H1 (cell line): ENCODE results near the gene RGS11. TPM values are rescaled to one million over a fixed set of nuclear protein-coding genes. Genes with fewer than 3 reads are reported as not detected.

ENCODE experiments used
- CTCF ChIA-PET: fragments of 300-600 bp; sonication (Branson Sonifier 250); formaldehyde crosslinking; loops from one replicate; lab custom pipeline; 2021; ENCODE audit not compliant: partially characterized antibody; lab: Charles Lee
- POLR2A ChIA-PET: fragments of 300-600 bp; sonication (Branson Sonifier 250); formaldehyde crosslinking; loops from one replicate; lab custom pipeline; 2021; ENCODE audit warnings: inconsistent platforms; ENCODE audit not compliant: partially characterized antibody; lab: Charles Lee
- DNase-seq, 2 experiments: peaks; one replicate each; pipeline versions ENCODE4 v3.0.0 to v3.0.0-alpha.2; 2010 to 2022; ENCODE audit warnings: low spot score in 2 of 2, low read depth in 1 of 2, mixed read lengths in 1 of 2
- FAIRE-seq: peaks from 2 replicates; lab custom pipeline; 2011; peaks lifted over from hg19 to GRCh38; lab: Jason Lieb, UNC
- H2AFZ ChIP-seq: 2 replicates; pipeline ENCODE4 v1.8.1; 2012; ENCODE audit warnings: low read length, inconsistent platforms
- H2AK5ac ChIP-seq: 2 replicates; pipeline ENCODE4 v1.6.1; 2013; ENCODE audit warnings: low read depth, low read length
- H2BK120ac ChIP-seq: replicated peaks from 2 replicates; pipeline ENCODE3; 2013; ENCODE audit warnings: low read depth, low read length, inconsistent platforms
- H2BK12ac ChIP-seq: 2 replicates; pipeline ENCODE4 v1.6.1; 2013; ENCODE audit warnings: low read depth, low read length
- H2BK15ac ChIP-seq: 2 replicates; pipeline ENCODE4 v1.6.1; 2013; ENCODE audit warnings: low read length
- H2BK20ac ChIP-seq: 2 replicates; pipeline ENCODE4 v1.6.1; 2013; ENCODE audit warnings: low read length
- H2BK5ac ChIP-seq: 2 replicates; pipeline ENCODE4 v1.6.1; 2013; ENCODE audit warnings: low read depth, low read length
- H3K14ac ChIP-seq: 2 replicates; pipeline ENCODE4 v1.6.1; 2013; ENCODE audit warnings: inconsistent platforms; ENCODE audit not compliant: insufficient read length
- H3K18ac ChIP-seq: 2 replicates; pipeline ENCODE4 v1.6.1; 2013; ENCODE audit warnings: low read length; ENCODE audit errors: extremely low read depth
- H3K23ac ChIP-seq: 2 replicates; pipeline ENCODE4 v1.6.1; 2013; ENCODE audit warnings: inconsistent platforms; ENCODE audit not compliant: insufficient read length
- H3K23me2 ChIP-seq: 2 replicates; pipeline ENCODE4 v1.6.1; 2013; ENCODE audit warnings: low read depth, low read length
- H3K27ac ChIP-seq: 2 replicates; pipeline ENCODE4 v1.6.1; 2011; ENCODE audit warnings: low read depth, low read length, inconsistent platforms
- H3K27me3 ChIP-seq, 4 experiments: replicated peaks in 1 of 4; 1 replicate in 1 of 4; 2 replicates in 3 of 4; pipeline versions ENCODE4 v1.6.1 to v1.8.1; 2011 to 2013; ENCODE audit warnings: low read length in 3 of 4, mild to moderate bottlenecking in 3 of 4, inconsistent platforms in 2 of 4, mixed read lengths in 2 of 4, moderate library complexity in 1 of 4; ENCODE audit not compliant: control insufficient read depth in 3 of 4, insufficient read depth in 3 of 4; ENCODE audit errors: extremely low read depth in 1 of 4
- H3K36me3 ChIP-seq, 4 experiments: 2 replicates each; pipeline versions ENCODE4 v1.6.1 to v1.8.1; 2011 to 2013; ENCODE audit warnings: mild to moderate bottlenecking in 4 of 4, low read length in 3 of 4, moderate library complexity in 2 of 4, control low read depth in 1 of 4, inconsistent platforms in 1 of 4; ENCODE audit not compliant: insufficient read depth in 4 of 4, control insufficient read depth in 2 of 4
- H3K4ac ChIP-seq: replicated peaks from 2 replicates; pipeline ENCODE3; 2013; ENCODE audit warnings: low read length, low read depth, mixed read lengths, inconsistent platforms; ENCODE audit not compliant: insufficient read length
- H3K4me1 ChIP-seq, 4 experiments: replicated peaks in 1 of 4; 1 replicate in 1 of 4; 2 replicates in 3 of 4; pipeline versions ENCODE4 v1.6.1 to v1.8.1; 2011 to 2013; ENCODE audit warnings: low read length in 3 of 4, inconsistent platforms in 2 of 4, mixed read lengths in 1 of 4; ENCODE audit not compliant: insufficient read depth in 4 of 4, control insufficient read depth in 3 of 4
- H3K4me2 ChIP-seq, 2 experiments: 2 replicates each; pipeline versions ENCODE4 v1.6.1 to v1.8.1; 2011 to 2013; ENCODE audit warnings: low read depth in 2 of 2, low read length in 2 of 2, control low read depth in 1 of 2, inconsistent platforms in 1 of 2, mild to moderate bottlenecking in 1 of 2; ENCODE audit not compliant: insufficient read depth in 1 of 2
- H3K4me3 ChIP-seq, 4 experiments: fragments of 200-600, 300-600 bp in 1 of 4; sonication (generic), shearing (Covaris generic), sonication (Bioruptor Twin) in 1 of 4; 2 replicates each; pipeline versions ENCODE4 v1.5.1 to v1.8.1; 2011 to 2016; ENCODE audit warnings: low read length in 4 of 4, low read depth in 3 of 4, control low read depth in 2 of 4, inconsistent platforms in 2 of 4, mild to moderate bottlenecking in 2 of 4, mixed read lengths in 1 of 4, moderate library complexity in 1 of 4; ENCODE audit not compliant: insufficient read depth in 2 of 4; ENCODE audit errors: extremely low read depth in 1 of 4
- H3K56ac ChIP-seq: replicated peaks from 2 replicates; pipeline ENCODE3; 2013; ENCODE audit warnings: low read depth, mild to moderate bottlenecking, mixed read lengths, low read length, inconsistent platforms; ENCODE audit not compliant: insufficient read length
- H3K79me1 ChIP-seq: 2 replicates; pipeline ENCODE4 v1.6.1; 2013; ENCODE audit warnings: low read depth, low read length, control low read depth
- H3K79me2 ChIP-seq, 2 experiments: 2 replicates each; pipeline versions ENCODE4 v1.6.1 to v1.8.1; 2012 to 2013; ENCODE audit warnings: low read length in 2 of 2, mild to moderate bottlenecking in 2 of 2, inconsistent platforms in 1 of 2; ENCODE audit not compliant: insufficient read depth in 2 of 2, control insufficient read depth in 1 of 2
- H3K9ac ChIP-seq, 4 experiments: replicated peaks in 1 of 4; 1 replicate in 1 of 4; 2 replicates in 3 of 4; pipeline versions ENCODE4 v1.6.1 to v1.8.1; 2011 to 2013; ENCODE audit warnings: low read depth in 3 of 4, low read length in 3 of 4, control low read depth in 2 of 4, mild to moderate bottlenecking in 2 of 4, moderate library complexity in 2 of 4, inconsistent platforms in 1 of 4; ENCODE audit errors: extremely low read depth in 1 of 4
- H3K9me3 ChIP-seq, 2 experiments: 2 replicates each; pipeline versions ENCODE4 v1.6.1 to v1.8.1; 2012 to 2013; ENCODE audit warnings: mild to moderate bottlenecking in 2 of 2, moderate library complexity in 2 of 2, control low read depth in 1 of 2, inconsistent platforms in 1 of 2, low read depth in 1 of 2, low read length in 1 of 2, mixed read lengths in 1 of 2; ENCODE audit not compliant: insufficient read depth in 2 of 2
- H4K20me1 ChIP-seq, 2 experiments: replicated peaks in 1 of 2; 2 replicates each; pipeline versions ENCODE3 to v1.8.1; 2011 to 2013; ENCODE audit warnings: inconsistent platforms in 2 of 2, low read length in 2 of 2, mild to moderate bottlenecking in 1 of 2; ENCODE audit not compliant: insufficient read depth in 2 of 2, control insufficient read depth in 1 of 2
- H4K5ac ChIP-seq: 2 replicates; pipeline ENCODE4 v1.6.1; 2013; ENCODE audit warnings: low read length, low read depth, mixed read lengths, inconsistent platforms; ENCODE audit not compliant: insufficient read length
- H4K8ac ChIP-seq: 2 replicates; pipeline ENCODE4 v1.8.0; 2013; ENCODE audit warnings: mild to moderate bottlenecking, moderate library complexity, low read length, inconsistent platforms; ENCODE audit not compliant: insufficient read depth; ENCODE audit errors: extremely low read depth
- H4K91ac ChIP-seq: replicated peaks from 2 replicates; pipeline ENCODE3; 2013; ENCODE audit warnings: low read length, mixed read lengths, inconsistent platforms; ENCODE audit not compliant: insufficient read length
- BRCA1 ChIP-seq: IDR thresholded peaks from 2 replicates; pipeline ENCODE4 v1.6.1; 2012; ENCODE audit warnings: low read depth, low read length, improper control_type of control experiment
- CHD2 ChIP-seq: IDR thresholded peaks from 2 replicates; pipeline ENCODE4 v1.6.1; 2012; ENCODE audit warnings: low read length, improper control_type of control experiment
- CREB1 ChIP-seq: IDR thresholded peaks from 2 replicates; pipeline ENCODE4 v1.6.1; 2012; ENCODE audit warnings: inconsistent platforms
- MAFK ChIP-seq: IDR thresholded peaks from 2 replicates; pipeline ENCODE4 v1.6.1; 2012; ENCODE audit warnings: low read depth, mild to moderate bottlenecking, improper control_type of control experiment, low read length
- NANOG ChIP-seq: IDR thresholded peaks from 2 replicates; pipeline ENCODE4 v1.6.1; 2011; ENCODE audit warnings: low read length, low read depth, mild to moderate bottlenecking, inconsistent platforms; ENCODE audit not compliant: insufficient read depth, poor library complexity, severe bottlenecking
- SRF ChIP-seq: IDR thresholded peaks from 2 replicates; pipeline ENCODE4 v1.6.1; 2011; ENCODE audit warnings: mild to moderate bottlenecking, low read depth, low read length, moderate library complexity
- ZNF274 ChIP-seq: IDR thresholded peaks from 2 replicates; pipeline ENCODE4 v1.7.0; 2012; ENCODE audit warnings: low read length, borderline replicate concordance; ENCODE audit errors: extremely low read depth
- WGBS, 2 experiments: shearing (Covaris generic) in 1 of 2; methylation state at CpG; one replicate each; pipeline versions ENCODE4 v1.1.6 to v1.1.7; 2013 to 2015; ENCODE audit warnings: low lambda C conversion rate in 2 of 2, mixed read lengths in 2 of 2, inconsistent platforms in 1 of 2, low coverage in 1 of 2, missing lambda C conversion rate in 1 of 2; ENCODE audit not compliant: insufficient replicate concordance in 2 of 2, insufficient coverage in 1 of 2, insufficient read length in 1 of 2; ENCODE audit errors: extremely low coverage in 1 of 2, missing lambda C conversion rate in 1 of 2; 5-methylcytosine and 5-hydroxymethylcytosine counted together
- polyA plus RNA-seq, 7 experiments: library from polyadenylated mRNA; depleted of rRNA in 3 of 7; stranded (reverse) in 5 of 7; unstranded in 2 of 7; fragments of >200 nt in 5 of 7; fragments of 200-250 nt in 2 of 7; gene quantifications; 1 replicate in 5 of 7; 2 replicates in 1 of 7; 4 replicates in 1 of 7; pipeline versions ENCODE4 v1.2.1 to v1.2.3, GENCODE V29; 2011 to 2013; ENCODE audit warnings: missing spikeins in 2 of 7, mixed read lengths in 2 of 7
- total RNA-seq: library from RNA; stranded (reverse); fragmentation: NEBNext Ultra II Directional; extraction: Animal tissue kit (Norgen Biotek cat#: 25700); gene quantifications from 2 replicates; pipeline ENCODE4 v1.2.1, GENCODE V29; 2021
- TF ChIP-seq, protein P1 (sequence below): IDR thresholded peaks from 2 replicates; pipeline ENCODE4 v1.6.1; 2011; ENCODE audit warnings: low read depth, mild to moderate bottlenecking, low read length; ENCODE audit not compliant: insufficient read depth

RGS11 gene
- total and polyA plus RNA-seq, 2 of the 8 experiments (the other 6 are each of a cell fraction or from before 2014, with no cell fraction given) = 0.84 to 1.2 TPM

DNA sequence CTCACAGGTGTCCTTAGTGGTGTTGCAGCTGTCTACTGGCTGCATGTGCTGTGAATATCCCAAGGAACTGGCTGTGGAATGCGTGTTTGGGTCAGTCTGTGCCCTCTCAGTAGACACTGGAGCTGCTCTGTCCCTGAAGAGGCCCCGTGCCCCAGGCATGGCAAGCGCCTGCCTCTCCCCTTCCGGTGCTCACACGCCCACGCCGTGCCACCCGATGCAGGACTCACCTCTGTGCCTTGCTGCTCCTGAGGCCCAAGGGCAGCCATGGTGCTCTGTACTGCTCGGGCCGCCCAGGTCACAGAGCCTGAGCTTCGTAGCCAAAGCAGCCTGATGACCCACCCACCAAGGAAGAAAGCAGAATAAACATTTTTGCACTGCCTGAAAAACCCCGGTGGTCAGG is 10.0 kb downstream of the RGS11 start:
- POLR2A ChIA-PET = interaction anchor here (1.5 kb wide), 1 partner anchor 11 kb away, joined by 6 read pairs; the partner anchor contains the start of gene RGS11

More for the DNA sequence above, 10.0 kb downstream of the RGS11 start:
- CTCF ChIA-PET = interaction anchor here (0.9 to 1.4 kb wide), 3 partner anchors 38 to 96 kb away, joined by 3 to 4 read pairs (median 3); no protein-coding TSS in a partner anchor
- H3K4me1 ChIP-seq = no peaks in the 10 kb centered on the region; a peak in 1 of 7 replicates
- H3K4ac ChIP-seq = no peak overlapping the region
- peaks cover 4% of the 10 kb centered on the region; the same call in 1 of the 2 replicates for H3K23me2 ChIP-seq
- FAIRE-seq (no peak), DNase-seq (no peak)
- H3K27me3 ChIP-seq = no peaks in the 10 kb centered on the region
- H2BK12ac ChIP-seq = no peak overlapping the region
- no peak overlapping the region for H2BK15ac ChIP-seq
- peaks cover 0 to 7% (median 3%) of the 10 kb centered on the region in 4 experiments; a peak in 3 of 8 replicates for H3K36me3 ChIP-seq
- H4K91ac ChIP-seq = no peak overlapping the region
- no peak overlapping the region for H4K5ac ChIP-seq
- H2BK20ac ChIP-seq = no peak overlapping the region
- no peaks in the 10 kb centered on the region for H3K79me2 ChIP-seq
- H2BK5ac ChIP-seq = no peak overlapping the region
- no peak overlapping the region for H2AK5ac ChIP-seq
- H3K18ac ChIP-seq = no peak overlapping the region
- H4K20me1 ChIP-seq = peaks cover 0 to 17% of the 10 kb centered on the region in 2 experiments
- H3K4me3 ChIP-seq = no peak overlapping the region
- WGBS, 2 experiments = 90% methylated on average over 12 of the region's 12 CpGs; no CpG with 5 or more reads in 1 of the 2 experiments
- H3K9ac ChIP-seq = no peak overlapping the region
- no peak overlapping the region for H4K8ac ChIP-seq
- no peak overlapping the region for H3K23ac ChIP-seq
- TF ChIP-seq MAFK = no peak
- TF ChIP-seq CREB1 = no peak
- no peak for TF ChIP-seq SRF
- TF ChIP-seq CHD2 = no peak
- TF ChIP-seq BRCA1 = no peak
- no peak for TF ChIP-seq NANOG
- TF ChIP-seq ZNF274 = no peak
- TF ChIP-seq, protein P1, sequence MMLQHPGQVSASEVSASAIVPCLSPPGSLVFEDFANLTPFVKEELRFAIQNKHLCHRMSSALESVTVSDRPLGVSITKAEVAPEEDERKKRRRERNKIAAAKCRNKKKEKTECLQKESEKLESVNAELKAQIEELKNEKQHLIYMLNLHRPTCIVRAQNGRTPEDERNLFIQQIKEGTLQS = no peak
- no peak overlapping the region for H3K56ac ChIP-seq
- no peaks in the 10 kb centered on the region for H3K9me3 ChIP-seq
- H3K14ac ChIP-seq = no peak overlapping the region
- no peak overlapping the region for H2AFZ ChIP-seq
- H2BK120ac ChIP-seq = no peak overlapping the region
- no peak overlapping the region for H3K27ac ChIP-seq
- H3K79me1 ChIP-seq = no peaks in the 10 kb centered on the region
- no peak overlapping the region for H3K4me2 ChIP-seq
